Heart left ventricle (tissue), 13 donors: Measurements from ENCODE around the gene BBS1.

Source experiments
- POLR2A ChIP-seq, 2 donors: fragments of 450-650 bp; IDR thresholded peaks; one replicate each; pipeline ENCODE4 v1.6.1; 2017; ENCODE audit warnings: antibody characterized with exemption in 2 of 2, mild to moderate bottlenecking in 2 of 2, moderate library complexity in 2 of 2
- TF ChIP-seq, protein P1 (sequence below), 12 donors: fragments of 200-600 bp; sonication (generic) in 4 of 12; IDR thresholded peaks; one replicate each; pipeline versions ENCODE4 v1.5.0 to v1.8.0; 2018 to 2022; ENCODE audit warnings: antibody characterized with exemption in 12 of 12, mild to moderate bottlenecking in 5 of 12
- donor health status: ischemic (EF 13 %, LVEDD 7.1; RV severe dilation, severe dysfunction).
- donor health status: DM: no; HTN: yes; CAD: no.
- donor health status: DM: no; HTN: no; CAD: no.
- donor health status: ischemic (EF 25% LVEDD 6.9; RV normal size, moderate dysfunction).
- donor health status: ischemic (EF 25% LVEDD 5.7; RV mildly dilated, moderate dysfunction).
- donor health status: ischemic (EF 35%, LVEDD 5.7; RV mildly dilated, moderate dysfunction).
- donor health status: nonischemic (EF 11% LVEDD 7.7; RV severe dilation, severe dysfunction).
- donor health status: DM: yes; HTN: yes; CAD: no.
- donor health status: PGD.
- donor health status: ischemic (EF 29% LVEDD 5.4; RV normal size, mild dysfunction).
- donor health status: nonischemic (EF 23%, LVEDD 6.1; RV moderate dilation, normal function).

DNA sequence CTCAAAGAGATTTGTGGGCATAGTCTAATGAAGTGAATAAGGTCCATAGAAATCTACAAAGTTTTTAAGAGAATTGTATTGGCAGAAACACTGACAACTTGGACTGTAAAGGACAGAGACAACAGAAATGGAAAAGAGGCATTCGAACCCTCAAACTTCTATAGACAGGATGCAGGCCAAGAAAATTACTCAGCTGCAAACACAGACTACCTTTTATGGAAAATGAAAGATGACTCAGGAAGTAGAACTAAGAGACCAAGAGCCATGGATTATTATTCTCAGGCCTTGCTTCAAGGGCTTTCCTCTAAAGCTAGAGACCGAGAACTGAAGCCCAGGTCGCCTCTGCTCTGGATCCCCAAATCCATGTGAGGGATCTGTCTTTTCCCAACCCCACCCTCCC lies 47.5 kb upstream of the BBS1 start:
- TF ChIP-seq, protein P1, sequence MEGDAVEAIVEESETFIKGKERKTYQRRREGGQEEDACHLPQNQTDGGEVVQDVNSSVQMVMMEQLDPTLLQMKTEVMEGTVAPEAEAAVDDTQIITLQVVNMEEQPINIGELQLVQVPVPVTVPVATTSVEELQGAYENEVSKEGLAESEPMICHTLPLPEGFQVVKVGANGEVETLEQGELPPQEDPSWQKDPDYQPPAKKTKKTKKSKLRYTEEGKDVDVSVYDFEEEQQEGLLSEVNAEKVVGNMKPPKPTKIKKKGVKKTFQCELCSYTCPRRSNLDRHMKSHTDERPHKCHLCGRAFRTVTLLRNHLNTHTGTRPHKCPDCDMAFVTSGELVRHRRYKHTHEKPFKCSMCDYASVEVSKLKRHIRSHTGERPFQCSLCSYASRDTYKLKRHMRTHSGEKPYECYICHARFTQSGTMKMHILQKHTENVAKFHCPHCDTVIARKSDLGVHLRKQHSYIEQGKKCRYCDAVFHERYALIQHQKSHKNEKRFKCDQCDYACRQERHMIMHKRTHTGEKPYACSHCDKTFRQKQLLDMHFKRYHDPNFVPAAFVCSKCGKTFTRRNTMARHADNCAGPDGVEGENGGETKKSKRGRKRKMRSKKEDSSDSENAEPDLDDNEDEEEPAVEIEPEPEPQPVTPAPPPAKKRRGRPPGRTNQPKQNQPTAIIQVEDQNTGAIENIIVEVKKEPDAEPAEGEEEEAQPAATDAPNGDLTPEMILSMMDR (IDR thresholded peaks at IDR 0.05), result no peak
- TF ChIP-seq POLR2A (IDR thresholded peaks at IDR 0.05), result no peak
